H1 (cell line): ENCODE results near the gene RBM24. TPM values are rescaled to one million over a fixed set of nuclear protein-coding genes. Genes with fewer than 3 reads are reported as not detected.

ENCODE experiments used
- CTCF ChIA-PET: fragments of 300-600 bp; sonication (Branson Sonifier 250); formaldehyde crosslinking; loops from one replicate; lab custom pipeline; 2021; ENCODE audit not compliant: partially characterized antibody; lab: Charles Lee
- POLR2A ChIA-PET: fragments of 300-600 bp; sonication (Branson Sonifier 250); formaldehyde crosslinking; loops from one replicate; lab custom pipeline; 2021; ENCODE audit warnings: inconsistent platforms; ENCODE audit not compliant: partially characterized antibody; lab: Charles Lee
- DNase-seq, 2 experiments: peaks; one replicate each; pipeline versions ENCODE4 v3.0.0 to v3.0.0-alpha.2; 2010 to 2022; ENCODE audit warnings: low spot score in 2 of 2, low read depth in 1 of 2, mixed read lengths in 1 of 2
- FAIRE-seq: peaks from 2 replicates; lab custom pipeline; 2011; peaks lifted over from hg19 to GRCh38; lab: Jason Lieb, UNC
- H2AFZ ChIP-seq: 2 replicates; pipeline ENCODE4 v1.8.1; 2012; ENCODE audit warnings: low read length, inconsistent platforms
- H2AK5ac ChIP-seq: 2 replicates; pipeline ENCODE4 v1.6.1; 2013; ENCODE audit warnings: low read depth, low read length
- H2BK120ac ChIP-seq: replicated peaks from 2 replicates; pipeline ENCODE3; 2013; ENCODE audit warnings: low read depth, low read length, inconsistent platforms
- H2BK12ac ChIP-seq: 2 replicates; pipeline ENCODE4 v1.6.1; 2013; ENCODE audit warnings: low read depth, low read length
- H2BK15ac ChIP-seq: 2 replicates; pipeline ENCODE4 v1.6.1; 2013; ENCODE audit warnings: low read length
- H2BK20ac ChIP-seq: 2 replicates; pipeline ENCODE4 v1.6.1; 2013; ENCODE audit warnings: low read length
- H2BK5ac ChIP-seq: 2 replicates; pipeline ENCODE4 v1.6.1; 2013; ENCODE audit warnings: low read depth, low read length
- H3K14ac ChIP-seq: 2 replicates; pipeline ENCODE4 v1.6.1; 2013; ENCODE audit warnings: inconsistent platforms; ENCODE audit not compliant: insufficient read length
- H3K18ac ChIP-seq: 2 replicates; pipeline ENCODE4 v1.6.1; 2013; ENCODE audit warnings: low read length; ENCODE audit errors: extremely low read depth
- H3K23ac ChIP-seq: 2 replicates; pipeline ENCODE4 v1.6.1; 2013; ENCODE audit warnings: inconsistent platforms; ENCODE audit not compliant: insufficient read length
- H3K23me2 ChIP-seq: 2 replicates; pipeline ENCODE4 v1.6.1; 2013; ENCODE audit warnings: low read depth, low read length
- H3K27ac ChIP-seq: 2 replicates; pipeline ENCODE4 v1.6.1; 2011; ENCODE audit warnings: low read depth, low read length, inconsistent platforms
- H3K27me3 ChIP-seq, 4 experiments: replicated peaks in 1 of 4; 1 replicate in 1 of 4; 2 replicates in 3 of 4; pipeline versions ENCODE4 v1.6.1 to v1.8.1; 2011 to 2013; ENCODE audit warnings: low read length in 3 of 4, mild to moderate bottlenecking in 3 of 4, inconsistent platforms in 2 of 4, mixed read lengths in 2 of 4, moderate library complexity in 1 of 4; ENCODE audit not compliant: control insufficient read depth in 3 of 4, insufficient read depth in 3 of 4; ENCODE audit errors: extremely low read depth in 1 of 4
- H3K36me3 ChIP-seq, 4 experiments: 2 replicates each; pipeline versions ENCODE4 v1.6.1 to v1.8.1; 2011 to 2013; ENCODE audit warnings: mild to moderate bottlenecking in 4 of 4, low read length in 3 of 4, moderate library complexity in 2 of 4, control low read depth in 1 of 4, inconsistent platforms in 1 of 4; ENCODE audit not compliant: insufficient read depth in 4 of 4, control insufficient read depth in 2 of 4
- H3K4ac ChIP-seq: replicated peaks from 2 replicates; pipeline ENCODE3; 2013; ENCODE audit warnings: low read length, low read depth, mixed read lengths, inconsistent platforms; ENCODE audit not compliant: insufficient read length
- H3K4me1 ChIP-seq, 4 experiments: replicated peaks in 1 of 4; 1 replicate in 1 of 4; 2 replicates in 3 of 4; pipeline versions ENCODE4 v1.6.1 to v1.8.1; 2011 to 2013; ENCODE audit warnings: low read length in 3 of 4, inconsistent platforms in 2 of 4, mixed read lengths in 1 of 4; ENCODE audit not compliant: insufficient read depth in 4 of 4, control insufficient read depth in 3 of 4
- H3K4me2 ChIP-seq, 2 experiments: 2 replicates each; pipeline versions ENCODE4 v1.6.1 to v1.8.1; 2011 to 2013; ENCODE audit warnings: low read depth in 2 of 2, low read length in 2 of 2, control low read depth in 1 of 2, inconsistent platforms in 1 of 2, mild to moderate bottlenecking in 1 of 2; ENCODE audit not compliant: insufficient read depth in 1 of 2
- H3K4me3 ChIP-seq, 4 experiments: fragments of 200-600, 300-600 bp in 1 of 4; sonication (generic), shearing (Covaris generic), sonication (Bioruptor Twin) in 1 of 4; 2 replicates each; pipeline versions ENCODE4 v1.5.1 to v1.8.1; 2011 to 2016; ENCODE audit warnings: low read length in 4 of 4, low read depth in 3 of 4, control low read depth in 2 of 4, inconsistent platforms in 2 of 4, mild to moderate bottlenecking in 2 of 4, mixed read lengths in 1 of 4, moderate library complexity in 1 of 4; ENCODE audit not compliant: insufficient read depth in 2 of 4; ENCODE audit errors: extremely low read depth in 1 of 4
- H3K56ac ChIP-seq: replicated peaks from 2 replicates; pipeline ENCODE3; 2013; ENCODE audit warnings: low read depth, mild to moderate bottlenecking, mixed read lengths, low read length, inconsistent platforms; ENCODE audit not compliant: insufficient read length
- H3K79me1 ChIP-seq: 2 replicates; pipeline ENCODE4 v1.6.1; 2013; ENCODE audit warnings: low read depth, low read length, control low read depth
- H3K79me2 ChIP-seq, 2 experiments: 2 replicates each; pipeline versions ENCODE4 v1.6.1 to v1.8.1; 2012 to 2013; ENCODE audit warnings: low read length in 2 of 2, mild to moderate bottlenecking in 2 of 2, inconsistent platforms in 1 of 2; ENCODE audit not compliant: insufficient read depth in 2 of 2, control insufficient read depth in 1 of 2
- H3K9ac ChIP-seq, 4 experiments: replicated peaks in 1 of 4; 1 replicate in 1 of 4; 2 replicates in 3 of 4; pipeline versions ENCODE4 v1.6.1 to v1.8.1; 2011 to 2013; ENCODE audit warnings: low read depth in 3 of 4, low read length in 3 of 4, control low read depth in 2 of 4, mild to moderate bottlenecking in 2 of 4, moderate library complexity in 2 of 4, inconsistent platforms in 1 of 4; ENCODE audit errors: extremely low read depth in 1 of 4
- H3K9me3 ChIP-seq, 2 experiments: 2 replicates each; pipeline versions ENCODE4 v1.6.1 to v1.8.1; 2012 to 2013; ENCODE audit warnings: mild to moderate bottlenecking in 2 of 2, moderate library complexity in 2 of 2, control low read depth in 1 of 2, inconsistent platforms in 1 of 2, low read depth in 1 of 2, low read length in 1 of 2, mixed read lengths in 1 of 2; ENCODE audit not compliant: insufficient read depth in 2 of 2
- H4K20me1 ChIP-seq, 2 experiments: replicated peaks in 1 of 2; 2 replicates each; pipeline versions ENCODE3 to v1.8.1; 2011 to 2013; ENCODE audit warnings: inconsistent platforms in 2 of 2, low read length in 2 of 2, mild to moderate bottlenecking in 1 of 2; ENCODE audit not compliant: insufficient read depth in 2 of 2, control insufficient read depth in 1 of 2
- H4K5ac ChIP-seq: 2 replicates; pipeline ENCODE4 v1.6.1; 2013; ENCODE audit warnings: low read length, low read depth, mixed read lengths, inconsistent platforms; ENCODE audit not compliant: insufficient read length
- H4K8ac ChIP-seq: 2 replicates; pipeline ENCODE4 v1.8.0; 2013; ENCODE audit warnings: mild to moderate bottlenecking, moderate library complexity, low read length, inconsistent platforms; ENCODE audit not compliant: insufficient read depth; ENCODE audit errors: extremely low read depth
- H4K91ac ChIP-seq: replicated peaks from 2 replicates; pipeline ENCODE3; 2013; ENCODE audit warnings: low read length, mixed read lengths, inconsistent platforms; ENCODE audit not compliant: insufficient read length
- ATF2 ChIP-seq: IDR thresholded peaks from 2 replicates; pipeline ENCODE4 v1.6.1; 2012; ENCODE audit warnings: low read length, inconsistent platforms
- BRCA1 ChIP-seq: IDR thresholded peaks from 2 replicates; pipeline ENCODE4 v1.6.1; 2012; ENCODE audit warnings: low read depth, low read length, improper control_type of control experiment
- EGR1 ChIP-seq: IDR thresholded peaks from 2 replicates; pipeline ENCODE4 v1.6.1; 2011; ENCODE audit warnings: low read depth, low read length, borderline replicate concordance
- FOSL1 ChIP-seq: IDR thresholded peaks from 2 replicates; pipeline ENCODE4 v1.6.1; 2011; ENCODE audit warnings: mild to moderate bottlenecking, low read depth, low read length, moderate library complexity; ENCODE audit not compliant: insufficient read depth
- HDAC6 ChIP-seq: IDR thresholded peaks from one replicate; pipeline ENCODE4 v1.7.1; 2012; ENCODE audit warnings: low read depth, mild to moderate bottlenecking, inconsistent platforms, low read length, moderate library complexity
- KDM5A ChIP-seq: fragments of 200-600 bp; IDR thresholded peaks from 2 replicates; pipeline ENCODE4 v1.7.1; 2012; ENCODE audit warnings: mild to moderate bottlenecking, low read length, inconsistent platforms, mixed read lengths
- MAX ChIP-seq: IDR thresholded peaks from 2 replicates; pipeline ENCODE4 v1.6.1; 2012; ENCODE audit warnings: inconsistent platforms
- POLR2A ChIP-seq, 2 experiments: IDR thresholded peaks; 1 replicate in 1 of 2; 2 replicates in 1 of 2; pipeline ENCODE4 v1.6.1; 2011; ENCODE audit warnings: low read depth in 2 of 2, low read length in 2 of 2, mild to moderate bottlenecking in 2 of 2; ENCODE audit errors: control extremely low read depth in 1 of 2
- RFX5 ChIP-seq: IDR thresholded peaks from 2 replicates; pipeline ENCODE4 v1.6.1; 2011; ENCODE audit warnings: low read depth, low read length, improper control_type of control experiment, borderline replicate concordance
- TAF1 ChIP-seq: IDR thresholded peaks from 2 replicates; pipeline ENCODE4 v1.6.1; 2011; ENCODE audit warnings: mild to moderate bottlenecking, low read depth, low read length
- TCF12 ChIP-seq: IDR thresholded peaks from 2 replicates; pipeline ENCODE4 v1.6.1; 2011; ENCODE audit warnings: low read depth, mild to moderate bottlenecking, low read length
- WGBS, 2 experiments: shearing (Covaris generic) in 1 of 2; methylation state at CpG; one replicate each; pipeline versions ENCODE4 v1.1.6 to v1.1.7; 2013 to 2015; ENCODE audit warnings: low lambda C conversion rate in 2 of 2, mixed read lengths in 2 of 2, inconsistent platforms in 1 of 2, low coverage in 1 of 2, missing lambda C conversion rate in 1 of 2; ENCODE audit not compliant: insufficient replicate concordance in 2 of 2, insufficient coverage in 1 of 2, insufficient read length in 1 of 2; ENCODE audit errors: extremely low coverage in 1 of 2, missing lambda C conversion rate in 1 of 2; 5-methylcytosine and 5-hydroxymethylcytosine counted together
- polyA plus RNA-seq, 7 experiments: library from polyadenylated mRNA; depleted of rRNA in 3 of 7; stranded (reverse) in 5 of 7; unstranded in 2 of 7; fragments of >200 nt in 5 of 7; fragments of 200-250 nt in 2 of 7; gene quantifications; 1 replicate in 5 of 7; 2 replicates in 1 of 7; 4 replicates in 1 of 7; pipeline versions ENCODE4 v1.2.1 to v1.2.3, GENCODE V29; 2011 to 2013; ENCODE audit warnings: missing spikeins in 2 of 7, mixed read lengths in 2 of 7
- total RNA-seq: library from RNA; stranded (reverse); fragmentation: NEBNext Ultra II Directional; extraction: Animal tissue kit (Norgen Biotek cat#: 25700); gene quantifications from 2 replicates; pipeline ENCODE4 v1.2.1, GENCODE V29; 2021

Gene RBM24
- total and polyA plus RNA-seq, 2 of the 8 experiments (the other 6 are each of a cell fraction or from before 2014, with no cell fraction given), result 0.52 to 2.6 TPM

GRCh38 chr6:17298257-17298656 is 17.1 kb downstream of the RBM24 start:
- FAIRE-seq (no peak), DNase-seq (no peak)
- H3K56ac ChIP-seq, result no peak overlapping the region
- H3K4me2 ChIP-seq, result no peak overlapping the region
- 87% methylated on average over 1 of the region's 1 CpG; no CpG with 5 or more reads in 1 of the 2 experiments for WGBS, 2 experiments
- ChIA-PET CTCF (interaction anchor here (1.6 kb wide), 1 partner anchor 110 kb away, joined by 3 read pairs; no protein-coding TSS in a partner anchor), POLR2A (no interaction called here)
- H3K27ac ChIP-seq, result no peak overlapping the region
- H3K27me3 ChIP-seq, result no peaks in the 10 kb centered on the region
- no peak overlapping the region for H4K91ac ChIP-seq
- no peak overlapping the region for H2AK5ac ChIP-seq
- no peak overlapping the region for H3K23ac ChIP-seq
- no peak overlapping the region for H3K9ac ChIP-seq
- no peaks in the 10 kb centered on the region for H3K79me1 ChIP-seq
- H2AFZ ChIP-seq, result no peak overlapping the region; the same call in 1 of the 2 replicates
- no peak overlapping the region for H2BK12ac ChIP-seq
- H3K4ac ChIP-seq, result no peak overlapping the region
- H3K23me2 ChIP-seq, result no peaks in the 10 kb centered on the region
- H2BK5ac ChIP-seq, result no peak overlapping the region
- no peaks in the 10 kb centered on the region for H3K4me1 ChIP-seq
- H3K9me3 ChIP-seq, result no peaks in the 10 kb centered on the region
- no peak overlapping the region for H2BK20ac ChIP-seq
- H2BK120ac ChIP-seq, result no peak overlapping the region
- H3K14ac ChIP-seq, result no peak overlapping the region
- H3K79me2 ChIP-seq, result no peaks in the 10 kb centered on the region
- no peak overlapping the region for H2BK15ac ChIP-seq
- no peak overlapping the region for H4K5ac ChIP-seq
- H4K8ac ChIP-seq, result no peak overlapping the region
- H3K36me3 ChIP-seq, result no peaks in the 10 kb centered on the region
- no peak overlapping the region for H3K4me3 ChIP-seq
- no peak overlapping the region for H3K18ac ChIP-seq
- H4K20me1 ChIP-seq, result no peaks in the 10 kb centered on the region
- TF ChIP-seq HDAC6 (no peak), ATF2 (no peak), KDM5A (no peak), EGR1 (no peak), FOSL1 (no peak), TAF1 (no peak), POLR2A (IDR thresholded peaks at IDR 0.05; ENCODE audit: control extremely low read depth in 1 of 2, low read depth in 2 of 2, low read length in 2 of 2) (no peak), TCF12 (no peak), MAX (no peak), BRCA1 (no peak), RFX5 (no peak)
